Kidney epithelial cell (primary cell): Measurements from ENCODE around the gene NELL2. TPM values are rescaled to one million over a fixed set of nuclear protein-coding genes. Genes with fewer than 3 reads are reported as not detected.

Experiments used
- DNase-seq: peaks from one replicate; pipeline ENCODE4 v3.0.0-alpha.2; 2010; ENCODE audit warnings: low read depth
- H3K27me3 ChIP-seq: 2 replicates; pipeline ENCODE4 v1.6.0; 2011; ENCODE audit warnings: low read length; ENCODE audit not compliant: control insufficient read depth, insufficient read depth
- H3K36me3 ChIP-seq: 2 replicates; pipeline ENCODE4 v1.5.1; 2011; ENCODE audit warnings: low read length; ENCODE audit not compliant: control insufficient read depth, insufficient read depth
- H3K4me3 ChIP-seq: 2 replicates; pipeline ENCODE4 v1.5.1; 2011; ENCODE audit warnings: low read depth, mild to moderate bottlenecking, control low read depth, low read length
- total RNA-seq: library from RNA; depleted of rRNA; stranded (reverse); fragments of >200 nt; gene quantifications from 2 replicates; pipeline ENCODE4 v1.2.3, GENCODE V29; 2015
- TF ChIP-seq, protein P1 (sequence below): IDR thresholded peaks from 2 replicates; pipeline ENCODE4 v1.5.1; 2011; ENCODE audit warnings: mild to moderate bottlenecking, moderate library complexity, low read length, control low read depth, inconsistent platforms; ENCODE audit not compliant: insufficient read depth, poor library complexity, severe bottlenecking

Gene NELL2
- total RNA-seq, 1 donor from 2014 or later: 3.5 TPM

DNA sequence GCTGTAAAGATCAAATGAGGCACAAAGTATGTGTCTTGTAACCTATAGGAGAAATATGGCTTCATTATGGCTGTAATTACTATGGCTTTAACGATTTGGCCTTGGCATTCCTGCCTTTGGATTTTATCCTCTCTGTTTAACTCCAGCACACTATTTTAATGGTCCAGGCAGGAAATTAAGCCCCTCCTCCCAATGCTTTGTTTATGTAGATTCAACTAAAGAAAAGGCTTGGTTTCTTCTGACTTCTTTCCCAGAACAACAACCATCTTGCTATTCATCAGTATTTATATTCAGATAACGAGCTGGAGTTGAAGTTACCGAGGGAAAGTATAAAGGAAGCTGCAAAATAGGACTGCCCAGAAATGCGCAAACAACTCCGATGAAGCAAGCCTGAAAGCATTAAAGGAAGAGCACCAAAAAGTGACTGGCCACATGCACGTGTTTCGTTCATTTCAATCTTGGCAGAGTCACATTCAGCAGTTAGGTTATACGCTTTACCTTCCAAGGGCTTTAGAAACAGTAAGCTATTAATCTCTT lies 104.6 kb downstream of the NELL2 start:
- DNase-seq: no peak
- TF ChIP-seq, protein P1, sequence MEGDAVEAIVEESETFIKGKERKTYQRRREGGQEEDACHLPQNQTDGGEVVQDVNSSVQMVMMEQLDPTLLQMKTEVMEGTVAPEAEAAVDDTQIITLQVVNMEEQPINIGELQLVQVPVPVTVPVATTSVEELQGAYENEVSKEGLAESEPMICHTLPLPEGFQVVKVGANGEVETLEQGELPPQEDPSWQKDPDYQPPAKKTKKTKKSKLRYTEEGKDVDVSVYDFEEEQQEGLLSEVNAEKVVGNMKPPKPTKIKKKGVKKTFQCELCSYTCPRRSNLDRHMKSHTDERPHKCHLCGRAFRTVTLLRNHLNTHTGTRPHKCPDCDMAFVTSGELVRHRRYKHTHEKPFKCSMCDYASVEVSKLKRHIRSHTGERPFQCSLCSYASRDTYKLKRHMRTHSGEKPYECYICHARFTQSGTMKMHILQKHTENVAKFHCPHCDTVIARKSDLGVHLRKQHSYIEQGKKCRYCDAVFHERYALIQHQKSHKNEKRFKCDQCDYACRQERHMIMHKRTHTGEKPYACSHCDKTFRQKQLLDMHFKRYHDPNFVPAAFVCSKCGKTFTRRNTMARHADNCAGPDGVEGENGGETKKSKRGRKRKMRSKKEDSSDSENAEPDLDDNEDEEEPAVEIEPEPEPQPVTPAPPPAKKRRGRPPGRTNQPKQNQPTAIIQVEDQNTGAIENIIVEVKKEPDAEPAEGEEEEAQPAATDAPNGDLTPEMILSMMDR: no peak
- no peaks in the 10 kb centered on the region for H3K27me3 ChIP-seq
- no peaks in the 10 kb centered on the region for H3K36me3 ChIP-seq
- H3K4me3 ChIP-seq: no peak overlapping the region

DNA sequence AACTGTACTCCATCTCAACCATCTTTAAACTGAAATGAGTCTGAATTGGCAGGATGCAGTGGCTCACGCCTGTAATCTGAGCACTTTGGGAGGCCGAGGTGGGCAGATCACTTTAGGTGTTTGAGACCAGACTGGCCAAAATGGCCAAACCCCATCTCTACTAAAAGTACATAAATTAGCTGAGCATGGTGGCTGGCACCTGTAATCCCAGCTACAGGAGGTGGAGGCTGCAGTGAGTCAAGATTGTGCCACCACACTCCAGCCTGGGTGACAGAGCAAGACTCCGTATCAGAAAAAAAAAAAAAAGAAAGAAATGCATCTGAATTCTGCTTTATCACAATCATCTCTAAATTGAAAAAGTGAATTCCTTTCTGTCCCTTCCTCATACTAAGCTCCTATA lies 110.3 kb downstream of the NELL2 start:
- no peaks in the 10 kb centered on the region for H3K27me3 ChIP-seq
- H3K4me3 ChIP-seq: no peak overlapping the region
- no peak for DNase-seq
- no peaks in the 10 kb centered on the region for H3K36me3 ChIP-seq
- TF ChIP-seq, protein P1: no peak

DNA sequence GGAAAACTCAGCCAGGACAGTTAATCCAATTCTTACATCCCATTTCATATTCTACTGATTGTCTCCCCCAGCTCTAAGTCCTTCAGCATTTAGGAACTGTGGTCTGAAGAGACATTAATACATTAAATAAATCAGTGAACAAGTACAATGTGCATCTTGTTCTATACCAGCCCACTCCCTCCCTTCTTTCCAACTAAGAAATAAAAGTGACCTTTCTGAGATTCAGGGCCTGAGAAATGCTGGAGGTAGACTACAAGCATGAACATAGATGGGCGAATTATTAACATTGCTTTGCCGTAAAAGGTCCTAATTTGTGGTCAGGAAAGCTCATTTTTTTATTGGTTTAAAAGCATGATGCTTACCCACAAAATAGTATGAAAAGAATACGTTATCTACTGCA lies 113.1 kb downstream of the NELL2 start:
- no peaks in the 10 kb centered on the region for H3K27me3 ChIP-seq

DNA sequence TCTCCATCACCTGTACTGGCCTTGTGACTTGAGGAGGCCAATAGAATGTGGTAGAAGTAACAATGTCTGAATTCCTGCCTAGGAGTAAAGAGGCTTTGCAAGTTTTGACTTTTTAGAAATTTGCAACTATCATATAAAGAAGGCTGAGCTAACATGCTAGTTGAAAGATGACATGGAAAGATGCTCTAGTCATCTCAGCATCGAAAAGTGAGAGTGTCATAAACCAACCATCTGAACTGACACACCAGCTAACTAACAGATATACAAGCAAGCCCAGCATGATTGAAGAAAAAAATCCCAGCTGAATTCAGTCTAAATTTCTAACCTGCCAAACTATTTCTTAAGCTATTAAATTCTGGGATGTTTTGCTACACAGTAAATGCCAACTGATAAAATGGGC lies 116.8 kb downstream of the NELL2 start:
- H3K27me3 ChIP-seq: no peaks in the 10 kb centered on the region
- no peaks in the 10 kb centered on the region for H3K36me3 ChIP-seq
- TF ChIP-seq, protein P1: no peak
- H3K4me3 ChIP-seq: no peak overlapping the region
- no peak for DNase-seq

More for the DNA sequence above, 113.1 kb downstream of the NELL2 start:
- no peak for DNase-seq
- Histone ChIP-seq H3K36me3 (no peaks in the 10 kb centered on the region), H3K4me3 (no peak overlapping the region)
- TF ChIP-seq, protein P1: no peak

DNA sequence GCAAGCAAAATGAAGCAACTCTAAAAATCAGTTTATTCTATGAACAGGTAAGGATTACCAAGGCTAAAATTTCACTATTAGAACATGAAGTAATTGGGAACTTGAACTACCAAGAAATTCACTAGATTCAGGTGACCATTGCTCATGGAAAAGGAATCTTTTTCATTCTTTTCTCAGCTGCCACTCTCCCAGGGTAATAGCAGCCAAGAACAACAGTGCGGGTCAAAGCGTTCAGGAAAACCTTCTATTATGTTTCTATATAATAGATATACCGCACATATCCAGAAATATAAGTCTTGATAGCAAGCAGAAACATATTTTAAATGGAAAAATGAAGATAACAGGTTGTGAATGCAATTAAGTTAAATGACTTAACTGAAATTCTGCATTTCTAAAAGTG lies 125.6 kb downstream of the NELL2 start:
- no peaks in the 10 kb centered on the region for H3K36me3 ChIP-seq
- H3K4me3 ChIP-seq: no peak overlapping the region
- TF ChIP-seq, protein P1: no peak
- DNase-seq: no peak
- H3K27me3 ChIP-seq: no peaks in the 10 kb centered on the region

DNA sequence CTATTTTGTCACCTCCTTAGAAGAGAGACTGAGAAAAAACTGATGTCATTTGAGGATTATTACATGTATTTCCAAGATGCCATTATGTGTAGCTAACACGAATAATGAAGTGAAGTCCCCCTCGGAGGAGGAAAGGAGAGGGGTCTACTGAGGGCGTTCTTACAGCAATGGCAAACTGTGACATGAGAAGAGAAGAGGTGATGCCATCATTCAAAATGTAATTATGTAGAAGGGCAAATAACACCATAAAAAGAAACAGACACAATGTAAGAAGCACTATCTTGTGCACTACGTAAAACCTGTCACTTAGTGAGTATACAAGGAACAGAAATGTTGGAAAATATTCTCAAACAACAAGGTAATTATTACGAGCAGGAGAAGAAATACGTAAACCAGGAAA lies 126.5 kb downstream of the NELL2 start:
- no peak overlapping the region for H3K4me3 ChIP-seq
- H3K36me3 ChIP-seq: no peaks in the 10 kb centered on the region
- H3K27me3 ChIP-seq: no peaks in the 10 kb centered on the region
- DNase-seq: no peak
- TF ChIP-seq, protein P1: no peak
